ENCODE data around the gene PLCB2.

DNA sequence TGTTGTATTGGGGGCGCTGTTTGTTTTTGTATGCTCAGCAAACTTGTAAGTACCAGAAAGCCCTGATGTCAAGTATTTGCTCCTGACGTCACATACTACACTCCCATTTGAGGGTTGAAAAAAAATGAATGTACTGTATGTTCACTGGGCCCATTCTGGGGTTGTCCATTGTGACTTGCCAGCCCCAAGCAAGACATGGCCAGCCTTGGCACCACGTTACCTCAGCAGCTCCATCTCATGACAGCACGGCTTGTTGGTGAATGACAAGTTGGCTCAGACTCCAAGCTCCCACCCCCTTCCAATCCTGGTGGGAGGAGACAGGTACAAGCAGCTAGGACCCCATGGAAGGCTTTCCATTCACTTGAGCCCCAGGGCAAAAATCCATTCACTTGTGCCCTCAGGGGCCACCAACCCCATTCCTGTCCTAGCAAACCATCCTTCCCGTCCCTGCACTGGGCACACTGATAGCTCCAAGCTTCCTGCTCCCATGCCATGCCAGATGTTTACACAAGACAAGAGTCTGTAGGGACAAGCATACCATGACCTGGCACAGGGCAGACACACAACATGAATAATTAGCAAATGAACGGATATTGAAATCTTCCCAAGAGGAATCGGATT, 44.7 kb upstream of the PLCB2 start:
- TF ChIP-seq POLR2A (IDR thresholded peaks at IDR 0.05; ENCODE audit: low read length) (no peak), GATA1 (IDR thresholded peaks at IDR 0.05; ENCODE audit: low read depth, low read length) (no peak)

Data from erythroblast (primary cell).